ENCODE data around the gene PPCDC. TPM values are rescaled to one million over a fixed set of nuclear protein-coding genes. Genes with fewer than 3 reads are reported as not detected.

PPCDC gene
- total and polyA plus RNA-seq, 12 donors = 17.4 to 36.4 (median 24.7) TPM

GRCh38 chr15:74978077-74978476, 45.3 kb upstream of the PPCDC start:
- H3K9me3 ChIP-seq (replicated peaks in 1 of 3) = no peaks in the 10 kb centered on the region
- H3K36me3 ChIP-seq (replicated peaks in 1 of 2) = no peaks in the 10 kb centered on the region
- H3K4me1 ChIP-seq (replicated peaks in 1 of 2) = peaks cover 0 to 3% of the 10 kb centered on the region in 2 donors
- TF ChIP-seq CTCF (IDR thresholded peaks at IDR 0.05) = no peak
- no peak for TF ChIP-seq POLR2A (IDR thresholded peaks at IDR 0.05)
- no peak for DNase-seq
- no peak overlapping the region for H3K27ac ChIP-seq
- H3K4me3 ChIP-seq = no peak overlapping the region
- intact Hi-C loops (cut with DNase I) = no loop called here
- H3K27me3 ChIP-seq = no peaks in the 10 kb centered on the region
- 75 to 82% (median 78%) methylated on average over 1 of the region's 1 CpG for WGBS, 4 donors

GRCh38 chr15:74978503-74978902, 44.9 kb upstream of the PPCDC start:
- TF ChIP-seq POLR2A (IDR thresholded peaks at IDR 0.05) (no peak), CTCF (IDR thresholded peaks at IDR 0.05) (no peak)
- 22 to 54% (median 22%) methylated on average over 1 to 3 of the region's 3 CpGs for WGBS, 4 donors

GRCh38 chr15:74982183-74982582, 41.2 kb upstream of the PPCDC start:
- Histone ChIP-seq H3K27ac (no peak overlapping the region), H3K4me3 (no peak overlapping the region), H3K27me3 (no peaks in the 10 kb centered on the region), H3K36me3 (replicated peaks in 1 of 2) (no peaks in the 10 kb centered on the region), H3K9me3 (replicated peaks in 1 of 3) (no peaks in the 10 kb centered on the region), H3K4me1 (replicated peaks in 1 of 2) (peaks cover 0 to 3% of the 10 kb centered on the region in 2 donors)
- DNase-seq = no peak
- intact Hi-C loops (cut with DNase I) = no loop called here
- WGBS, 4 donors = 59 to 72% (median 66%) methylated on average over 5 of the region's 5 CpGs
- TF ChIP-seq CTCF (IDR thresholded peaks at IDR 0.05) (no peak), POLR2A (IDR thresholded peaks at IDR 0.05) (no peak)

More at GRCh38 chr15:74978503-74978902, 44.9 kb upstream of the PPCDC start:
- no peaks in the 10 kb centered on the region for H3K36me3 ChIP-seq (replicated peaks in 1 of 2)
- DNase-seq = peak; percentile 60 to 79 (median 75)
- H3K27ac ChIP-seq = no peak overlapping the region
- H3K9me3 ChIP-seq (replicated peaks in 1 of 3) = no peaks in the 10 kb centered on the region
- intact Hi-C loops (cut with DNase I) = no loop called here
- no peak overlapping the region for H3K4me3 ChIP-seq
- no peaks in the 10 kb centered on the region for H3K27me3 ChIP-seq
- peaks cover 0 to 3% of the 10 kb centered on the region in 2 donors for H3K4me1 ChIP-seq (replicated peaks in 1 of 2)

- 30 to 46% (median 33%) methylated on average over 4 of the region's 4 CpGs for WGBS, 4 donors
- TF ChIP-seq POLR2A (IDR thresholded peaks at IDR 0.05) (no peak), CTCF (IDR thresholded peaks at IDR 0.05) (no peak)
- H3K27ac ChIP-seq = no peak overlapping the region
- intact Hi-C loops (cut with DNase I) = no loop called here
- no peaks in the 10 kb centered on the region for H3K9me3 ChIP-seq (replicated peaks in 1 of 3)
- H3K4me3 ChIP-seq = no peak overlapping the region
- no peak for DNase-seq
- H3K4me1 ChIP-seq (replicated peaks in 1 of 2) = no peaks in the 10 kb centered on the region
- H3K36me3 ChIP-seq (replicated peaks in 1 of 2) = no peaks in the 10 kb centered on the region
- H3K27me3 ChIP-seq = no peaks in the 10 kb centered on the region
Measured at GRCh38 chr15:74983725-74984231, 39.6 kb upstream of the PPCDC start.

All from adrenal gland (tissue), 12 donors.